ENCODE data around the gene KLK10.

Gene KLK10

DNA sequence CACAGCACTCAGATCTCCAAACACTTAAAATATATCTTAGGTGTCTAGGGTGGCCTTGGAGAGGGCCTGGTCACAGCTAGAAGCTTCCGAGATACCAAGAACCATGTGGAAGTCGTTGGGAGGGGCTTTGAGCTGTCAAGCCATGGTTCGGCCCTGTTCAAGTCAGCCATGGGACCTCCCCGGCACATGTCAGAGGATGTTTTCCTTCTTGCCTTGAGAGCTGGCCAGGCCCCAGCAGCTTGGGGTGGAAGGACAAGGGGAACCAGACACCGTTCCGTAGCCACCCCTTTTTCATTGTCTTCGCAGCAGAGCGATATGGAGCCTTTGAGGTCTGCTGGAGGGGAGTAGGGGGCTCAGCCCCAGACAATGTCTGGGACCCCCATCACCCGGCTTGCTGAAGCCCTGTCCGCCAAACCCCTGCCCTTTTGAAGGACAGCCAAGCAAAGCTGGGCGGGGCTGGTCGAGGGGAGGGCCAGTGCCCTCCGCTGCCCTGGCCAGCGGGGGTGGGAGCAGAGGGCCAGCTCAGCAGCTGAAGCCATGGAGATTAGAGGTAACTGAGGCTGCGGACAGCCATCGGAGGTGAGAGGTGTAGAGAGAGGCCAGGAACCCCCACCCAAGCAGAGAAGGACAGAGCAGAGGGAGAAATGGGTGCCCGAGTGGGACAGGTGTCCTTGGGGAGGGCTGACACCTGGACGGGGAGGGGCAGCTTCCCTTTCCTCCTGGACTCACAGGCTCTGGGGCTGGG, 6.5 kb upstream of the KLK10 start:
- peak; percentile 35 for DNase-seq

DNA sequence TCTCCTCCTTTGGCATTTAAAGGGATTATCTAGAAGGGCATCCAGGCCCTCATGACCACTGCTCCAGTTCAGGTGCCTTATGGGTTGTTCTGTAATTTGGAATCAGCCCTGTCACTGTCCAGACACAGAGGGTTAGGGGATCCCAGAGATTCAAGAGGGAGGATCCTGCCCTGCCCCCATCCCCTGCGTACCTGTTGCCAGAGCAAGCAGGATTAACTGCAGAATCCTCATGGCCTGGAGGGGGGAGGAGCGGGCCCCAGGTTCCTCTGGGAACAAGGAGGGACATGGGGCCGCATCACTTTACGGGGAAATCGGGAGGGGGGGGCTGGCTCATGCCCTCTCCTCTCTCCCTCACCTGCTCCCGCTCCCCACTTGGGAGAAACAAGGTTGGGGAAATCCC, 5.9 kb upstream of the KLK10 start:
- DNase-seq, result no peak

DNA sequence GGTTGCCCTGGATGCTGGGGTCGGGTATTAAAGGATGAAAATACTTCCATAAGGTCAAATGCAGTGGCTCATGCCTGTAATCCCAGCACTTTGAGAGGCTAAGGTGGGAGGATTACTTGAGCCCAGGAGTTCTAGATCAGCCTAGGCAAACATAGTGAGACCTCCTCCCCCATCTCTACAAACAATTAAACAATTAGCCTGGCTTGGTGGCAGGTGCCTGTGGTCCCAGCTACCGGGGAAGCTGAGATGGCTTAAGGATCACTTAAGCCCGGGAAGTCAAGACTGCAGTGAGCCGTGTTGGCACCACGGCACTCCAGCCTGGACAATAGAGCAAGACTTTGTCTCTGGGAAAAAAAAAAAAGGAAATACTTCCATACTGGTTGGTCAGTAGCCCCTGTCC, 5.4 kb upstream of the KLK10 start:
- DNase-seq, result peak; percentile 69

DNA sequence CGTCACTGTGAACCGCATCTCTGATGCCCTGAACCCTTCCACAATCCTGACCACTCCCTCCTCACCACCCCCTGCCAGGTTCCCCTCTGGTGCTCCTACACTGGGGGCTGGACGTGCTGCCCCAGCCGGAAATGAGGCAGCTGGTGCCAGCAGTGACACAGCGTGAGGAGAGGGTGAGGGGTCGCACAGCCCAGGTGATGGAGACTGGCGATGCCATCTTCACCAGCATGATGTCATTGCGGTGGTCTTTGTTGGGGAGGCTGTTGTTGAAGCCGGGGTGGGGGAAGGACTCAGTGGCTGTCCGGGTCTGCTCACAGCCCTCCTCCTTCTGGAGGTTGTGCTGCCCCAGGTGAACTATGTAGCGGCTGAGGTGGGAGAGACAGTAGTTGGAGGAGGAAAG, 4.4 kb upstream of the KLK10 start:
- DNase-seq, result no peak

DNA sequence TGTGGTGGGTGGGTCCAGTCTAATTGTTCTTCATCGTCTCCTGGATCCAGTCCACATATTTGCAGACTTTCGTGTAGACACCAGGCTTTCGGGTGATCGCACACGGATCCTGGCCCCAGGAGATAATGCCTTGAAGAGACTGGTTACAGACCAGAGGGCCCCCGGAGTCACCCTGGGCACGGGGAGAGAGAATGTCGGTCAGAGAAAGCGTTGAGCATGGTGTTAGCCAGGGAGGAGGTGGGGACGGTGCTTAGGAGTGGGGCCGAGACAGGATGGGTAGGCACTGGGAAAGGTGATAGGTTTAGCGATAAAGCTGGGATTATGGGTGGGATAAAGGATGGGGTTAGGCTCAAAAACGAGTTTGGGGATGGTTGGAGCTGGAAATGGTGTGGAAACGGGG, 3.0 kb upstream of the KLK10 start:
- no peak for DNase-seq

DNA sequence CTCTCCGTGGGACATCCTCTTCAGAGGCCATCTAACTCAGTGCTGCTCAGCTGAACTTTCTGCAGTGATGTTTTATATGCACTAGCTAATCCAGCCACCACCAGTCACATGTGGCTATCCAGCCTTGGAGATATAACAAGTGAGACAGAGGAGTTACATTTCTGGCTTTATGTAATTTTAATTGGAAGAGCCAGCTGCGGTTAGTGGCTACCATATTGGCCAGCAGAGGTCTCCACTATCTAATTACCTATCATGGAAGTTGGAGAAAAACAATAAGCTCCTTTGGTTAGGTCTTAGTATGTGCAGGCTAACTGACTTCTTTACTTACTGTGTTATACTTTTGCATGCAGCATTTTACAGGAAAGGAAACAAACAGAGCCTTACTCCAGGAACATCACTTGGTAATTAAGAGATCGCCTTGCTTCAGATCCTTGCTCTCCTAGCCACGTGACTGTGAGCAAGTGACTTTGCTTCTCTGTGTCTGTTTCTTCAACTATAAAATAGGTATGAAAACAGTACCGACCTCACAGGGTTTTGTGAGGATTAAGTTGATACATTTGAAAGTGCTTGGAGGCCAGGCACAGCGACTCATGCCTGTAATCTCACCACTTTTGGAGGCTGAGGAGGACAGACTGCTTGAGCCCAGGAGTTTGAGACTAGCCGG, 1.6 kb upstream of the KLK10 start:
- no peak for DNase-seq

DNA sequence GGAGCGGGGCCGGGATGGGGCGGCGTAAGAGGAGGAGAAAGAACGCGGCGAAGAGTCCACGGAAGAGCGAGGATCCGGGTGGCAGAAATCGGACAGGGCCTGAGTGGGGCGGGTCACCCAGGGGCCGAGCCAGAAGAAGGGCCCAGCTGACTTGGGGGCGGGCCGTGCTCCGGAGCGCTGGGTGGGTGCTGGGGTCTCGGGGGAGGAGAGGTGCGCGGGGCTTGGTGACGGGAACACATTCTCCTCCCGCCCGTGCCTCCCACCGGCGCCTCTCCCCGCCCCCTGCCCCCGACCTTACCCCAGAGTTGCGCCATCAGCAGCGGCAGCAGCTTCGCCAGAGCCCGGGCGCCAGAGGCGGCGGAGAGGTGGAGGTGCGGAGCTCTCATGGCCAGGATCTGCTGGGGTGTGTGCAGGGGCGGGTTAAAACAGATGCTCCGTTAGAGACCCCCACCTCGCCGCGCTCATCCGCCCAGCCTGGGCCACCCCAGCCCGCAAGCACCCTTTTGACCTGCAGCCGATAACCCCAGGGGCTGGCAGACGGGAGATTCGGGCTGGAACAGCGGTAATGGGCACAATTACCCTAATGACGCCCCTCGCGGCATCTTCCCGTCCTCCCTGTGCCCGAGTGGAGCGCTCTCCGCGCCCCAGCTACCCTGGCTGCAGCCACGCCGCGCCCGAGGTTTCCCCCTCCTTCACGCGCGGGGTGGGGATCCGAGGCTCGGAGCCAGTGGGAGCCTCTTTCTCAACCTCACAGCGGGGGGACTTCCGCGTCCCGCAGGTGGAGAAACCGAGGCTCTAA, 565 bp downstream of the KLK10 start:
- DNase-seq, result no peak

DNA sequence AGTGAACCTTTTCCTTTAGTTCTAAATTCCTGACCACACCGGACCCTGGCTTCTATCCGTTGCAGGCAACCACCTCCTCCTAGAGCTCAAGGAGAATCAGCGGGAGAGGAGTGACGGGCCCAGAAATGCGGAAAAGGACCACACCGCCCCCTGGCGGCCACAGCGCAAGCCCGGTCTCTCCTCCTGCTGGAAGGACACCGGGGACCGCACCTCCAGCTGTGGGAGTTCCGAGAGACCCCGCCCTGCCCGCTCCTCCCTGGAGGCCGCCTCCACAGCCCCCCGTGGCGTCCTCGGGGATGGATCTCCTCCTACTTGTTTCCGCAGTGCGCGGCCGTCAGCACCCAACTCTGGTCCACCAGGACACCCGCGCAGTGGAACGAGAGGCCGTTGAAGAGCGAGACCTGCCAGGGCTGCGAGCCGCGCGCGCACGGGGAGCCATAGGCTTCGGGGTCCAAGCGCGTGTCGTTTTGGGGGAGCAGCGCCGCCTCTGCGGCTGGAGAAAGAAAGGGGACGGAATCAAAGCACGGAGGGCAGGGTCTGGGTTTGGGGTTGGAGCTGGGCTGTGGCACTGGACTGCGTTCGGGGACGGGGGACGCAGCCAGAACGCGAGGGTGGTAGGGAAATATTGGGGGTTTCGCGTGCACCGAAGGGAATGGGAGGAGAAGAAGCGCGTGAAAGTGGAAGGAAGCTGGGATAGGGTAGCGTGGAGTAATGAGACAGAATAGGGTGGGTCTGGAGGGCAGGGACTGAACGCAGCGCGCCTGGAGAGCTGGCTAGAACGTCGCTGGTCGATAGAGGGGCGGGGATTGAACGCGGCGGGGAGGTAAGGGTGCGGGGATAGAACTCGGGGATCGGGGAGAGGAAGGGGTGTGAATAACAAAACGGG, 2.5 kb downstream of the KLK10 start:
- peak; percentile 42 for DNase-seq

DNA sequence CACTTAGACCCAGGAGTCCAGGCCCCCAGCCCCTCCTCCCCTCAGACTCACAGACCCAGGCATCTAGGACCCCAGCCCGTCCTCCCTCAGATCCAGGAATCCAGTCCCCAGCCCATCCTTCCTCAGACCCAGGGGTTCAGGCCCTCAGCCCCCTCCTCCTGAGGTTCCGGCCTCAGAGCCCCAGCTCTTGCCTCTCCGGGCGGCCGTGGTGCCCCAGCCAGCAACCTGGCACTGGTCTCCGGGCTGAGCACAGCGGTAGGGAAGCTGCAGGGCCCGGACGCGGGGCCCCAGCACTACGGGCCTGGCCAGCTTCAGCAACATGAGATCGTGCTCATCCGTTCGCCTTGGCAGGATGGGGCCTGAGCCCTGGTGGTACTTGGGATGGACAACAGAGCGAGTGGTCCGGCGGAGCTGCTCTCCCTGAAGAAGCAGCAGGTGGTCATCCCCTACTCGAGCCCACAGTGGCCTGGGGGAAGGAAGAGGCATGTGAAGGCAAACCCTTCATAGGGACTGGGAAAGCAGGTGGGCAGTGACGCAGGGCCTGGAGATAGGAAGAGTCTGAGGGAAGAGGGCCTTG, 3.7 kb downstream of the KLK10 start:
- no peak for DNase-seq

DNA sequence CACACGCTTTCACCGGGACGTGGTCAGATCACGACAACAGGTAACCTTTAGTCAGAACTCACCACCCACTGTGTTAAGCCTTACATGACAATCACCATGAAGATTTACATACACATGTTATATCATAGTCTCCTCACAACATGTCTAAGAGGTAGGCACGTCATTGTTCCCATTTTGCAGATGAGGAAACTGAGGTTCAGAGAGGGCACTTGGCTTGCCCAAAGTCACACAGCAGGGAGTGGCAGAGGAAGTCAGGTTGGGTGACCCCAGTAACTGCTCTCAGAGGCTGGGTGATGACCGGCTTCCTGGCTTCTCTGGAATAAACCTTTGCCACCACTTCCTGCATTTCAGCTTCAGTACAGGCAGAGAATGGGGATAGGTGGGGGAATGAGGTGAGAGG, 5.3 kb downstream of the KLK10 start:
- no peak for DNase-seq

DNA sequence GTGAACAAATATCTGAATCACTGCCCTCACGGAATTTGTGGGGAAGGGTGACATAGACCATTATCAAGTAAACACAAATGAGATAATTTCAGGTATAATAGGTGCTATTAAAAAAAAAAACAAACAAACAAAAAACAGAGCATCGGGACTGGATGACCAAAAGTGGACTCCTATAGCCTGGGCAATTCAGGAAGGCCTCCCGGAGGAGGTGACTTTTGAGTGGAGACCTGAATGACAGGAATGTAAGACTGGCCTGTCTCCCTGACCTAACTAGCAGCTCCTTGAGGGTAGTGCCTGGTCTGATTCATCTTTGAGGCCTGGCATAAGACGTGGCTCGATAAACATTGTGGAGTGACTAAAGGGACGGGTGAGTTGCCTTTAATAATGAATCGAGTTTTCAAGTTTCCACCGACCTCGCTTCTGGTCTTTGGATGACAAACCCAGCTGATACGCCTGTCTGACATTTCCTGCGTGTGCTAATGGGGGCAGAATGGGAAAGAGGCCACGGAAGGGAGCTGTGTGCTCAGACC, 6.8 kb downstream of the KLK10 start:
- no peak for DNase-seq

DNA sequence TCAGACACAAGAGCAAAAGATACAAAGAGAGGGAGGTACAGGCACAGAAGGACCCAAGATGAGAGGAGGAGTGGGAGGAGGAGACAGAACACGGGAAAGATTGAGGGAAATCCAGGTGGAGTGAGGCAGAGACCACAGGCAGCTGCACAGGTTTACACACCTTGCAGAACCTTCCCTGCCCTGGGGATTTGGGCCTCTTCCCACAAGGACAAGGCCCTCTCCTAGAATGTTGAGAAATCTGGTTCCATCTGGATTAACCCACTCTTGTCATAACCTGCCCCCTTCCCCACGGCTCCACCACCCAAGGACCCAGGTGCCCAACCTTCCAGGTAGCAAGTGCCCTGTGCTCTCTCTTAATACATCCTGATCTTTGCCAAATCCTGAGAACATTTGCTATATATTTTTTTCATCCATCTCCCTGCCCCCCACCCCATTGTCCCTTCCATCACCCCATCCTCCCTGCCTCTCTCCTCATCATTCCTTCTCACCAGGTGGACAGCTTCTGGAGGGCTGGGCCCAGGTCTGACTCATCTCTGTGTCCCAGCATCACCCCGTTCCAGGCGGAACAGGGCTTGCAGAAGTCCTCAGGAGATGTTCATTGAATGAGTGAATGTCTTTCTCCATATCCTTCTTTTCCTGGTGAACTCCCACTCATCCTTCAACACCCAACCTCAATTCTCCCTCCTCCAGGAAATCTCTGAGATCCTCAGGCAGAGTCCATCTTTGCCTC, 9.3 kb downstream of the KLK10 start:
- no peak for DNase-seq

DNA sequence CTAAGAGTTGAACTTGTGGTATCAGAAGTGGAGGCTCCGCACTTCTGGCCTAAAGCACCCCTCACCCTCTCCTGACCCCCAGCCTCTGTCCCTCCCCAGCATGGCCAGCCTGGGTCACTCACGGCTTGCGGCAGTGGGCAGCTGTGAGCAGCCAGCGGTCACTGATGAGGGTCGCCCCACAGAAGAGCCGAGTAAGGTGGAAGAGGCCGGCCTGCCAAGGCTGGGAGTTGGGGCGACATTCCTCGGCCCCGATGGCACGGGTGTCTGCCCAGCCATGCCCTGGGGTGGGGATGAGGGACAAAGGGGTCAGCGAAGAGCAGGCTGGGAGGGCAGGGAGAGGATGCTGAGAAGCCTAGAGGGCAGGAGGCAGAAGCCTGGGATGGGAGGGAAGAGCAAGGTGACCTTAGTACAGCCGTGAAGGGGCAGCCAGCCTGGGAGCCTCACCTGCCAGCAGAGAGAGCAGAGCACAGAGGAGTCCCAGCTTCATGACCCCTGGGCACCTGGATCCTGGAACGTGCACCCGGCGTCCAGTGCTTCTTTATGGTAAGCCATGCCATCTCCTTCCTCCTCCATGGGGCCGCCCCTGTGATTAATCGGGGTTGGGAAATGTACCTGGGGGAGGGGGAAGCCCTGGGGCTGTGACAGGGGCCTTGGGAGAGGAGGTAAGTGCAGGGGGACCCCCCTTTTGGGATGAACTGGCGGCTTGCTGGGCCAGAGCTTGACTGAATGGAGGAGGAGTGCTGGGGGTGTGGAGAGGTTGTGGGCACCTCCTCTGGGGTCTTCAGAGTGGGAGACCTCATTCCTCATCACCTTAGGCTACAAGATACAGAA, 10.2 kb downstream of the KLK10 start:
- DNase-seq, result no peak

DNA sequence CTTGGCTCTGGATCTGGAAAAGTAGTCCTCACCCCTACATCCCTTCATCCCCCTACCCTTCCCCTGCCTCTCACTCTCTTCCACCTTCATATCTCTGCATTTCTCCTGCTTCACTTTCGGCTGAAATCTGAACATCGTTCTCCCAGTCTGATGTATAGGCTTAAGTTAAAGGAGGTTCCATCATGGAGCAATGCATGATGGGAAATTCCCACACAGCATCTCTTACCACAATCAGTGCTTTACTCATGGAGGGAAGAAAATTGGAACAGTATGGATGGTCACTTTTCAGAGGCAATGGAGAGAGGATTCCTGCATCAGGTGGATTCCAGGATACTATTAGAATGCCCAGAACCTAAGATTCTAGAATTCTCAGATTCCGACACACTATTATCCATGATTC, 12.0 kb downstream of the KLK10 start:
- no peak for DNase-seq

DNA sequence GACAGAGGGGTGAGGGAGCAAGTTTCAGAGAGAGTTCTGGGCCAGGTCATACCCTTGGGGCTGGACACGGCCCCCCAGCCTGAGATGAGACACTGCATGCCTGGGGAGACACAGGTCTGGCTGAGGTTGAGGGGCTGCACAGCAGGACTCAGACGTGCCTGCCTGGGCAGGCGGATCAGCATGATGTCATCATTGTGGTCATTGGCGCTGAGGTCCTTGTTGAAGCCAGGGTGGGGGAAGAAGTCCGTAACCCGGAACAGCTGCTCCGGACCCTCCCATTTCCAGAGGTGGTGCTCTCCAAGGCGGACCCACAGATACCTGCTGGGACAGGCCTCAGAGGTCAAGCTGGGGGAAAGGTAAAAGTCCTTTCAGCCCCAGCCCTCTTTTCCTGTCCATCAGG, 13.1 kb downstream of the KLK10 start:
- no peak for DNase-seq

DNA sequence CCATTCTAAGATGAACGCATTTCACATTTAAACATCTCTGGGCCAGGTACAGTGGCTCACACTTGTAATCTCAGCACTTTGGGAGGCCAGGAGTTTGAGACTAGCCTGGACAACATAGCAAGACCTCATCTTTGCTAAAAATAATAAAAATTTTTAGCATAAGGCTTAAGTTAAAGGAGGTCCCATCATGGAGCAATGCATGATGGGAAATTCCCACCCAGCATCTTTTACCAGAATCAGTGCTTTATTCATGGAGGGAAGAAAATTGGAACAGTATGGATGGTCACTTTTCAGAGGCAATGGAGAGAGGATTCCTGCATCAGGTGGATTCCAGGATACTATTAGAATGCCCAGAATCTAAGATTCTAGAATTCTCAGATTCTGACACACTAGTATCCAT, 14.3 kb downstream of the KLK10 start:
- no peak for DNase-seq

DNA sequence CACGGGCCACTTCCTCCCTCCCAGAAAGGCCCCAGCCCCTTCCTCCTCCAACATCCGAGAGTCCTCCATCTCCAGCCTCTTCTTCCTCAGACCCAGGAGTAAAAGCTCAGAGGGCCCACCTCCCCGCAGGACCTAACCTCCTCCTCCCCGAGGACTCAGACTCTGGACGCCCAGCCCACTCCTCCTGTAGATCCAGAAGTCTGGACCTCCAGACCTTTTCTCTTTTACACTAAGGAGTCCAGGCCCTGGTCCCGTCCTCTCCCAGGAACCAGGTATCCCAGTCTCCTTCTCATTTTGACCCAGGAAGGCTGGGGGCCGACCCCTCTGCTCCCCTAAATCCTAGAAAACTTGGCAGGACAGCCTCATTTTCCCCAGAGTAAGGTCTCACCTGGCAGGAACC, 16.2 kb downstream of the KLK10 start:
- no peak for DNase-seq

DNA sequence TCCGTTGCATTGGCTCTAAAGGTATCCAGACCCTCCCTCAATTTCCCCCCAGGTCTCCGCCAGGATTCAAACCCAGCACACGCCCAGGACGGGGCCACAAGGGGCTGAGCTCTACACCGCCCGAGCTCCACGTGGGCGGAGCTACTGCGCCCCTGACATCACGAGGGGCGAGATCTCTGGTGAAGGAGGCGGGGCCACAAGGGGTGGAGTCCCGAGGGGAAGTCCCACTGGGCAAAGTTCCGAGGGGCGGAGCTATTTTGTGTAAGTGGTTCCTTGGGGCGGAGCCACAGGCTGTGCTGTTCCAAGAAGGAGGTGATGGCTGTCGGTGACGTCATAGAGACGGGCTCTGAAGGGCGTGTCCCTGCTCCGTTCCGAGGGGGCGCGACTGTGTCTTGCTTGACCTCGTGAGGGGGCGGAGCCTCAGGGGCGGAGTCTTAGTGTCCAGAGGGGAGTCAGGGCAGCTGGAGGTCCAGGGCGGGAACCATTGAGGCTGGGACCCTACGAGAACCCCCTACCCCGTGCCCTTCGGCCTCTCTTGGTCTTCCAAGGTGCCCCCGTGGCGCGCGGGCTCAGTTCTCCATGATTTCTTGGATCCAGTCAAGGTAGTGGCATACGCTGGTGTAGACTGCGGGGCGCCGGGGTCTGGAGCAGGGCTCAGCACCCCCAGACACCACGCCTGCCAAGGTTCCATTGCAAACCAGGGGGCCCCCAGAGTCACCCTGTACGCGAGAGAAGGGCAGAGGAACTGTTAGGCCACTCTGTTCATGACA, 16.8 kb downstream of the KLK10 start:
- no peak for DNase-seq

DNA sequence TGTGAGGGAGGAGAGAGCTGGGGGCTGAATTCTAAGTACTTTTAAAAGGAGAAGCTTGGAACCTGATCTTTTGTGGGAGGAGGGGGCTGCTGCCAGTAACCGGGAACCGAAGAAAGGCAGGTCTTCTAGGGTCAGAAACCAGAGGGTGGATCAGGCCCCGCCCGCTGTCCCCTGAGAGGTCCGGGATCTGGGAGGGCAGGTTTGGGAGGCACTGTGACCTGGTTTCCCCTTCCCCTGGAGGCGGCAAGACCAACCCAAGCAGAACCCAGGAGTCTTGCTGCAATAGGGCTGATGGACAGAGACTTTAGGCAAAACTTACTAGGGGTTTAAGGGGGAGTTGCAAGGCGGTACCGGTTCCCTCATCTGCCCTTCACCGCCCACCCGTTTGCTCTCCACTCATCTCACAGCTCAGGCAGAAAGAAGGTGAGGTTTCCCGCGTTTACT, 17.4 kb downstream of the KLK10 start:
- no peak for DNase-seq

DNA sequence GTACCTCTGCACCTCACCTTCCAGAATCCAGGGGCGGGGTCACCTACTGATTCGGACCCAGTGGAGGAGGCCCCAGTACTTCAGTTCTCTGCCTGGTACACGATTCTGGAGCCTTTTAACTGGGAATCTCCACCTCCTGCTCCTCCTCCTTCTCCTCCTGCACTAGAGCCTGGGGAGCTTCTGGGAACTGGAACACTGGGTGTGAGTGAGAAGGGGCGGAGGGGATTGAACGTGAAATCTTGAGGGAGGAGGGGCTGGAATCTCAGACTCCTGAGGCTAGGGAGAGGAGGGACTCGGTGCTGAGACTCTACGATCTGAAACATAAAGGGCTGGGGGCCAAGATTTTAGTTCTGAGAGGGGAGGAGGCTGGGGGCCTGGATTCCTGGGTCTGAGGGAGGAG, 18.0 kb downstream of the KLK10 start, which contains the start of gene KLK8:
Gene KLK8 (minus strand): TSS at position 90 of the 400 bp plus-strand sequence. CDS start 437 bp downstream, outside the sequence.
- no peak for DNase-seq

Data from DMS79 (cell line).